GM12878 (cell line): ENCODE results near the gene IL1RL2. TPM values are rescaled to one million over a fixed set of nuclear protein-coding genes. Genes with fewer than 3 reads are reported as not detected.

Source experiments
- ATAC-seq: fragments of 200-7000 bp; cut with Tn5 transposase; 3 replicates; pipeline ENCODE4 v1.9.1; 2020; ENCODE audit warnings: mild to moderate bottlenecking, moderate library complexity
- BruUV-seq: library from RNA; stranded (reverse); fragments of 400-500 nt; replicated peaks from 2 replicates; lab custom pipeline; 2021; lab: Mats Ljungman, UMichigan
- CTCF ChIA-PET: fragments of 300-600 bp; sonication (Branson Sonifier 250); formaldehyde crosslinking; extraction: SDS; loops from one replicate; lab custom pipeline; 2021; ENCODE audit warnings: inconsistent platforms; lab: Yijun Ruan, JAX
- POLR2A ChIA-PET: fragments of 350-600 bp; formaldehyde crosslinking; extraction: SDS; loops from one replicate; lab custom pipeline; 2021; ENCODE audit warnings: inconsistent platforms; lab: Charles Lee
- RAD21 ChIA-PET: fragments of 300-600 bp; sonication (Branson Sonifier 250); formaldehyde crosslinking; loops from one replicate; lab custom pipeline; 2023; ENCODE audit warnings: antibody characterized with exemption; ENCODE audit not compliant: unreplicated experiment; lab: Charles Lee
- SMC1A ChIA-PET: fragments of 300-600 bp; sonication (Branson Sonifier 250); formaldehyde crosslinking; loops from one replicate; lab custom pipeline; 2023; ENCODE audit not compliant: unreplicated experiment, uncharacterized antibody; lab: Charles Lee
- DNase-seq: peaks from one replicate; pipeline ENCODE4 v3.0.0-alpha.2; 2011; ENCODE audit warnings: low read depth, low spot score
- FAIRE-seq: peaks from 3 replicates; lab custom pipeline; 2011; peaks lifted over from hg19 to GRCh38; lab: Jason Lieb, UNC
- H2AFZ ChIP-seq: 2 replicates; pipeline ENCODE4 v1.6.0; 2011; ENCODE audit warnings: low read depth, low read length, control low read depth; ENCODE audit not compliant: control insufficient read depth
- H3K27ac ChIP-seq: 2 replicates; pipeline ENCODE4 v1.5.1; 2011; ENCODE audit warnings: control low read depth; ENCODE audit not compliant: control insufficient read depth, insufficient read depth
- H3K27me3 ChIP-seq, 2 experiments: replicated peaks in 1 of 2; 2 replicates each; pipeline versions ENCODE4 v1.6.0 to v1.6.1; 2011; ENCODE audit warnings: low read length in 1 of 2; ENCODE audit not compliant: control insufficient read depth in 2 of 2, insufficient read depth in 2 of 2
- H3K36me3 ChIP-seq, 2 experiments: 2 replicates each; pipeline ENCODE4 v1.5.1; 2011; ENCODE audit warnings: low read length in 1 of 2; ENCODE audit not compliant: control insufficient read depth in 2 of 2, insufficient read depth in 2 of 2
- H3K4me1 ChIP-seq: 2 replicates; pipeline ENCODE4 v1.6.1; 2011; ENCODE audit warnings: mild to moderate bottlenecking, low read length, moderate library complexity, mixed read lengths; ENCODE audit not compliant: control insufficient read depth, insufficient read depth
- H3K4me2 ChIP-seq: 2 replicates; pipeline ENCODE4 v1.6.0; 2011; ENCODE audit warnings: control low read depth; ENCODE audit not compliant: control insufficient read depth, insufficient read depth
- H3K4me3 ChIP-seq: fragments of 200-600 bp; sonication (generic); 2 replicates; pipeline ENCODE4 v1.5.1; 2016
- H3K79me2 ChIP-seq: 2 replicates; pipeline ENCODE4 v1.6.0; 2011; ENCODE audit warnings: low read length; ENCODE audit not compliant: control insufficient read depth, insufficient read depth
- H3K9ac ChIP-seq: 2 replicates; pipeline ENCODE4 v1.8.0; 2011; ENCODE audit warnings: low read length, control low read depth, mixed read lengths; ENCODE audit not compliant: control insufficient read depth, insufficient read depth
- H3K9me3 ChIP-seq: replicated peaks from 3 replicates; pipeline ENCODE4 v1.5.1; 2011; ENCODE audit warnings: mild to moderate bottlenecking, low read length; ENCODE audit not compliant: control insufficient read depth, insufficient read depth
- H4K20me1 ChIP-seq: 2 replicates; pipeline ENCODE4 v1.6.0; 2011; ENCODE audit not compliant: control insufficient read depth, insufficient read depth
- HDAC6 ChIP-seq: fragments of 200-600 bp; sonication (generic); IDR thresholded peaks from one replicate; pipeline ENCODE4 v1.8.0; 2017; ENCODE audit warnings: antibody characterized with exemption; ENCODE audit not compliant: unreplicated experiment
- KLF5 ChIP-seq: fragments of 450-650 bp; IDR thresholded peaks from 2 replicates; pipeline ENCODE4 v1.6.1; 2014; ENCODE audit warnings: mild to moderate bottlenecking; ENCODE audit not compliant: partially characterized antibody
- POU2F2 ChIP-seq: IDR thresholded peaks from 3 replicates; pipeline ENCODE4 v1.6.1; 2011; ENCODE audit warnings: low read depth, mild to moderate bottlenecking, low read length, borderline replicate concordance
- ZNF622 ChIP-seq: fragments of 450-650 bp; IDR thresholded peaks from 2 replicates; pipeline ENCODE4 v1.6.1; 2017; ENCODE audit warnings: mild to moderate bottlenecking, inconsistent platforms
- WGBS: methylation state at CpG from one replicate; pipeline ENCODE4 v1.1.6; 2016; ENCODE audit warnings: low lambda C conversion rate; ENCODE audit not compliant: insufficient replicate concordance, insufficient coverage; ENCODE audit errors: missing lambda C conversion rate; 5-methylcytosine and 5-hydroxymethylcytosine counted together
- in situ Hi-C: fragments of 300-500 bp; cut with MboI; formaldehyde crosslinking; loops from 9 replicates; pipeline ENCODE4 v1.14.3; 2018; ENCODE audit warnings: mixed read lengths
- intact Hi-C: fragments of 100-400 bp; cut with micrococcal nuclease; formaldehyde crosslinking; loops from one replicate; pipeline ENCODE4 v1.14.2; 2022; ENCODE audit not compliant: unreplicated experiment
- polyA plus RNA-seq, 11 experiments: library from polyadenylated mRNA; depleted of rRNA in 4 of 11; unstranded in 6 of 11; stranded (reverse) in 5 of 11; fragments of >200 nt; fragmentation: Nextera tagmentation in 4 of 11; fragmentation: Illumina TruSeq in 1 of 11; extraction: Ambion mirVana in 4 of 11; extraction: Trizol in 1 of 11; gene quantifications; 1 replicate in 1 of 11; 2 replicates in 10 of 11; pipeline versions ENCODE4 v1.2.1 to v1.2.3, GENCODE V29; 2011 to 2016; ENCODE audit warnings: inconsistent platforms in 2 of 11, missing spikeins in 2 of 11, low read depth in 1 of 11
- total RNA-seq, 4 experiments: library from RNA; depleted of rRNA in 3 of 4; stranded (reverse); fragments of >200 nt in 3 of 4; fragmentation: Illumina TruSeq in 1 of 4; extraction: Trizol in 1 of 4; gene quantifications; 2 replicates each; pipeline versions ENCODE4 v1.2.1 to v1.2.3, GENCODE V29; 2013 to 2021
- TF ChIP-seq, protein P1 (sequence below): fragments of 450-650 bp; IDR thresholded peaks from 2 replicates; pipeline ENCODE4 v1.6.1; 2017; ENCODE audit warnings: low read depth, mild to moderate bottlenecking, moderate library complexity
- TF ChIP-seq, protein P2 (sequence below): fragments of 450-650 bp; IDR thresholded peaks from 2 replicates; pipeline ENCODE4 v1.6.1; 2017; ENCODE audit warnings: borderline replicate concordance

The IL1RL2 gene
- total and polyA plus RNA-seq, 10 of the 15 experiments (the other 5 are each of a cell fraction or from before 2014, with no cell fraction given) = not detected

DNA sequence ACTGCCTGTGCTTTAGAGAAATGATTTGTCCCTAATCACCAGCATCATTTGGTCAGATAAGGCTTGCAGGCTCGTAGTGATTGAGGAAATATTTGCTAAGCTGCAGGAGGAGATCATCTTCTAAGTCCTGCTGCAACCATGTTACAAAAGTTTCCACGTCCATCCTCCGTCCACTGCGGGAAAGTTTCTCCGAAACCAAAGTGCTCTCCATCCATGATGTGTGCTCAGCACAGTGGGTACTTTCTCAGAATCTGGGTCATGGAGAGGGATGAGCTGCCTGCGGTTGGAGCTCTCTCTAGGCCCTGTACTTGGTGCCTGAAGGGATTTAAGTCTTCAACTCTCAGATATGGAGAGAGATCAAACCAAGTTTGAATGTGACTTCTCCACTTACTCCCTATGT is 39.3 kb downstream of the IL1RL2 start (continued):
- TF ChIP-seq, protein P1, sequence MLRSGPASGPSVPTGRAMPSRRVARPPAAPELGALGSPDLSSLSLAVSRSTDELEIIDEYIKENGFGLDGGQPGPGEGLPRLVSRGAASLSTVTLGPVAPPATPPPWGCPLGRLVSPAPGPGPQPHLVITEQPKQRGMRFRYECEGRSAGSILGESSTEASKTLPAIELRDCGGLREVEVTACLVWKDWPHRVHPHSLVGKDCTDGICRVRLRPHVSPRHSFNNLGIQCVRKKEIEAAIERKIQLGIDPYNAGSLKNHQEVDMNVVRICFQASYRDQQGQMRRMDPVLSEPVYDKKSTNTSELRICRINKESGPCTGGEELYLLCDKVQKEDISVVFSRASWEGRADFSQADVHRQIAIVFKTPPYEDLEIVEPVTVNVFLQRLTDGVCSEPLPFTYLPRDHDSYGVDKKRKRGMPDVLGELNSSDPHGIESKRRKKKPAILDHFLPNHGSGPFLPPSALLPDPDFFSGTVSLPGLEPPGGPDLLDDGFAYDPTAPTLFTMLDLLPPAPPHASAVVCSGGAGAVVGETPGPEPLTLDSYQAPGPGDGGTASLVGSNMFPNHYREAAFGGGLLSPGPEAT = no peak
- TF ChIP-seq, protein P2, sequence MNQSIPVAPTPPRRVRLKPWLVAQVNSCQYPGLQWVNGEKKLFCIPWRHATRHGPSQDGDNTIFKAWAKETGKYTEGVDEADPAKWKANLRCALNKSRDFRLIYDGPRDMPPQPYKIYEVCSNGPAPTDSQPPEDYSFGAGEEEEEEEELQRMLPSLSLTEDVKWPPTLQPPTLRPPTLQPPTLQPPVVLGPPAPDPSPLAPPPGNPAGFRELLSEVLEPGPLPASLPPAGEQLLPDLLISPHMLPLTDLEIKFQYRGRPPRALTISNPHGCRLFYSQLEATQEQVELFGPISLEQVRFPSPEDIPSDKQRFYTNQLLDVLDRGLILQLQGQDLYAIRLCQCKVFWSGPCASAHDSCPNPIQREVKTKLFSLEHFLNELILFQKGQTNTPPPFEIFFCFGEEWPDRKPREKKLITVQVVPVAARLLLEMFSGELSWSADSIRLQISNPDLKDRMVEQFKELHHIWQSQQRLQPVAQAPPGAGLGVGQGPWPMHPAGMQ = no peak
- TF ChIP-seq HDAC6 (no peak), POU2F2 (no peak)
- TF ChIP-seq, all 136 proteins: peak for 0

DNA sequence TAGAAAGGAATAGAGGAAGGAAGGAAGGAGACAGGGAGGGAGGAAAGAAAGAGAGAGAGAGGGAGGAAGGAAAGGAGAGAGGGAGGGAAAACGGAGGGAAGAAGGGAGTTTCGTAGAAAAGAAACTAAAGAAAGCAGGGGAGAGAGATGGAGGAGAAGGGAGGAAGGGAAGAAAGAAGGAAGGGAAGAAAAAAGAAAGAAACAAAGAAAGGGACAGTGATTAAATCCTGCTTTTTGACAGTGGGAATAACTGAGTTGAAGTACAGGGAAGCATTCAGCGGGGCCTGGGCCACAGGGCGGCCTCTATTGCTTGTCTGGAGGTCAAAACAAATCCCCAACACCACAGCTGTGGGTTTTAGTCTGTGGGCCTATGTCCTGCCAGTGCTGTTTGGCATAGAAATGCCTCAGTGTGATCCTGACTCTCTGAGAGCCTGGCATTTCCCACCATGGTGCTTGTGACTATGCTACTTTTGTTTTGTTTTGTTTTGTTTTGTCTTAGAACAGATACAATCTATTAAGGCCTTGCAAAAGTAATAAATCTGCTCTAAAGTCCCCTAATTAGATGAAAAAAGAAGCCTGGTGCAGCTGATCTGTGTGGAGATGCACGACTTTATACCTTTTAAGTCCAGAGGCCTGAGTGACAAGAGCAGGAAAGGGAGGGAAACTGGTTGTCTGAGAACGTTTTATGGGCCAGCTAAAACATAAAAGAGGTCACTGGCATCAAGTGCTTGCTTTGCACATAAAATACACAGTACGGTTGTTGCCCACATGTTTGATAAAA is 40.0 kb downstream of the IL1RL2 start:
- no peaks in the 10 kb centered on the region for H3K79me2 ChIP-seq
- no peak overlapping the region for H3K4me2 ChIP-seq
- no peak overlapping the region for H3K9ac ChIP-seq
- TF ChIP-seq ZNF622 (no peak), KLF5 (no peak)
- ATAC-seq = no peak
- FAIRE-seq = no peak
- POLR2A ChIA-PET = no interaction called here
- H3K9me3 ChIP-seq = no peaks in the 10 kb centered on the region; the same call in 2 of the 3 replicates
- no peaks in the 10 kb centered on the region; the same call in 1 of the 2 replicates for H3K4me1 ChIP-seq
- intact Hi-C loops = no loop called here
- SMC1A ChIA-PET = interaction anchor here (0.7 to 1.0 kb wide), 3 partner anchors 75 to 840 kb away, joined by 3 read pairs; no protein-coding TSS in a partner anchor
- no peaks in the 10 kb centered on the region for H3K27me3 ChIP-seq
- no peak overlapping the region for H2AFZ ChIP-seq
- DNase-seq = no peak
- H3K4me3 ChIP-seq = no peak overlapping the region
- BruUV-seq = TSS peak; percentile 88
- CTCF ChIA-PET = interaction anchor here (0.8 to 1.3 kb wide), 2 partner anchors 141 to 221 kb away, joined by 3 to 4 read pairs; no protein-coding TSS in a partner anchor
- H4K20me1 ChIP-seq = no peaks in the 10 kb centered on the region
- RAD21 ChIA-PET = interaction anchor here (0.7 to 0.8 kb wide), 3 partner anchors 206 to 222 kb away, joined by 3 to 6 read pairs (median 4); no protein-coding TSS in a partner anchor
- H3K27ac ChIP-seq = no peak overlapping the region
- WGBS = 16% methylated on average over 7 of the region's 7 CpGs
- H3K36me3 ChIP-seq = no peaks in the 10 kb centered on the region
- in situ Hi-C loops = no loop called here
